MM.1S (cell line): ENCODE data around the gene CNTN1.

ENCODE experiments used
- DNase-seq: peaks from one replicate; pipeline ENCODE4 v3.0.0-alpha.2; 2015
- H2AFZ ChIP-seq: fragments of 300-600 bp; sonication (generic); 2 replicates; pipeline ENCODE4 v1.6.0; 2016; ENCODE audit warnings: antibody characterized with exemption, low read length
- H3F3A ChIP-seq: fragments of 300-600 bp; sonication (generic); 2 replicates; pipeline ENCODE4 v1.6.1; 2016; ENCODE audit warnings: mild to moderate bottlenecking, antibody characterized with exemption, low read length, moderate library complexity, mixed read lengths; ENCODE audit not compliant: insufficient read depth
- H3K27ac ChIP-seq: fragments of 300-600 bp; sonication (generic); 2 replicates; pipeline ENCODE4 v1.5.1; 2016; ENCODE audit warnings: mild to moderate bottlenecking, low read length
- H3K27me3 ChIP-seq: fragments of 300-600 bp; sonication (generic); replicated peaks from 2 replicates; pipeline ENCODE4 v1.6.0; 2016; ENCODE audit warnings: low read length; ENCODE audit not compliant: insufficient read depth
- H3K36me3 ChIP-seq: fragments of 300-600 bp; sonication (generic); replicated peaks from 2 replicates; pipeline ENCODE4 v1.6.1; 2016; ENCODE audit warnings: mild to moderate bottlenecking, low read length, mixed read lengths; ENCODE audit not compliant: insufficient read depth
- H3K4me1 ChIP-seq: fragments of 300-600 bp; sonication (generic); 2 replicates; pipeline ENCODE4 v1.6.1; 2016; ENCODE audit warnings: low read length, mixed read lengths
- H3K4me2 ChIP-seq: fragments of 300-600 bp; sonication (generic); 2 replicates; pipeline ENCODE4 v1.6.0; 2016; ENCODE audit warnings: low read depth, low read length
- H3K4me3 ChIP-seq: fragments of 300-600 bp; sonication (generic); 2 replicates; pipeline ENCODE4 v1.5.1; 2016; ENCODE audit warnings: low read length, mixed read lengths
- H3K79me2 ChIP-seq: fragments of 300-600 bp; sonication (generic); 2 replicates; pipeline ENCODE4 v1.6.1; 2016; ENCODE audit warnings: mixed run types, low read length, mixed read lengths
- H3K9ac ChIP-seq: fragments of 300-600 bp; sonication (generic); 2 replicates; pipeline ENCODE4 v1.6.1; 2016; ENCODE audit warnings: low read length, mixed read lengths
- H3K9me2 ChIP-seq: fragments of 300-600 bp; sonication (generic); replicated peaks from 2 replicates; pipeline ENCODE4 v1.6.1; 2016; ENCODE audit warnings: mild to moderate bottlenecking, low read length, mixed read lengths; ENCODE audit not compliant: insufficient read depth
- H3K9me3 ChIP-seq: fragments of 300-600 bp; sonication (generic); replicated peaks from 2 replicates; pipeline ENCODE4 v1.6.1; 2016; ENCODE audit warnings: mild to moderate bottlenecking, low read length, mixed read lengths; ENCODE audit not compliant: insufficient read depth
- H4K20me1 ChIP-seq: fragments of 300-600 bp; sonication (generic); 2 replicates; pipeline ENCODE4 v1.6.1; 2016; ENCODE audit warnings: mild to moderate bottlenecking, low read length, moderate library complexity, mixed read lengths; ENCODE audit not compliant: insufficient read depth
- CTCF ChIP-seq: fragments of 300-600 bp; sonication (generic); IDR thresholded peaks from 2 replicates; pipeline ENCODE4 v1.5.1; 2016; ENCODE audit warnings: antibody characterized with exemption, low read length, mixed read lengths
- EZH2 ChIP-seq: fragments of 300-600 bp; sonication (generic); optimal IDR thresholded peaks from 2 replicates; pipeline ENCODE3; 2017; ENCODE audit warnings: low read depth, mild to moderate bottlenecking, antibody characterized with exemption, low read length, mixed read lengths
- EZH2phosphoT487 ChIP-seq: fragments of 300-600 bp; sonication (generic); IDR thresholded peaks from 2 replicates; pipeline ENCODE4 v1.6.1; 2018; ENCODE audit warnings: antibody characterized with exemption, low read length

The CNTN1 gene

DNA sequence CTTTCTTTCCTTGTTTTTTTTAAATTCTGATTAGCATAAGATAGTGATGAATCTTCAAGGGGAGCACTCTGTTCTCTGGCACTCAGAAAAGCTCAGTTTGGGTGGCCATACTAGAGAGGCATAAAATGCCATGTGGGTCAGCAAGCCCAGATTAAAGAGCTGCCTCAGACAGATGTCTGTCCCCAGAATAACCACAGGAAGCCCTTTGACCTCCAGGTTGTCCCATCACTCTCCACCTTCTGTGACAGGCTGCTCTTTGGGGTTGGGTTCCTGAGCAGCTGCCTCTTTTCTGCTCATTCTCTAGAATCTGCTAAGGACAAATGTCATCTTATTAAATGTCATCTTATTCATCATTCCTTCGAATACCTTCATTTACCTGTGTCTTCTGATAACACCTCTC lies 399.9 kb downstream of the CNTN1 start:
- peak; percentile 69 for DNase-seq
- no peaks in the 10 kb centered on the region for H3K79me2 ChIP-seq
- no peaks in the 10 kb centered on the region for H4K20me1 ChIP-seq
- TF ChIP-seq EZH2 (no peak), CTCF (no peak), EZH2phosphoT487 (no peak)
- H3K27me3 ChIP-seq: no peaks in the 10 kb centered on the region
- H3K4me2 ChIP-seq: 0 out of 2 replicates have a peak overlapping the region, but pooled peaks have one; percentile 0
- 0 out of 2 replicates have a peak, but pooled peaks cover 8% of the 10 kb centered on the region for H3K4me1 ChIP-seq
- no peak overlapping the region for H3K9ac ChIP-seq
- H3K27ac ChIP-seq: peak overlapping the region; percentile 4; the same call in 1 of the 2 replicates
- H2AFZ ChIP-seq: no peak overlapping the region
- no peaks in the 10 kb centered on the region for H3F3A ChIP-seq
- no peaks in the 10 kb centered on the region for H3K9me3 ChIP-seq
- no peak overlapping the region for H3K4me3 ChIP-seq
- no peaks in the 10 kb centered on the region for H3K9me2 ChIP-seq
- H3K36me3 ChIP-seq: no peaks in the 10 kb centered on the region

- no peak overlapping the region for H3K4me3 ChIP-seq
- H3K9ac ChIP-seq: no peak overlapping the region
- H3K36me3 ChIP-seq: no peaks in the 10 kb centered on the region
- H3K27me3 ChIP-seq: no peaks in the 10 kb centered on the region
- no peaks in the 10 kb centered on the region for H3K9me2 ChIP-seq
- no peak for DNase-seq
- no peaks in the 10 kb centered on the region for H3K9me3 ChIP-seq
- H3K27ac ChIP-seq: no peak overlapping the region
- H3K79me2 ChIP-seq: no peaks in the 10 kb centered on the region
- TF ChIP-seq CTCF (no peak), EZH2 (no peak), EZH2phosphoT487 (no peak)
- no peaks in the 10 kb centered on the region for H3F3A ChIP-seq
- no peak overlapping the region for H2AFZ ChIP-seq
- 0 out of 2 replicates have a peak, but pooled peaks cover 7% of the 10 kb centered on the region for H3K4me1 ChIP-seq
- no peaks in the 10 kb centered on the region for H4K20me1 ChIP-seq
- no peak overlapping the region for H3K4me2 ChIP-seq
Measured at GRCh38 chr12:41096797-41097196, 404.6 kb downstream of the CNTN1 start.

- no peak for DNase-seq
- TF ChIP-seq CTCF (no peak), EZH2phosphoT487 (no peak), EZH2 (no peak)
- H3K4me1 ChIP-seq: 0 out of 2 replicates have a peak, but pooled peaks cover 4% of the 10 kb centered on the region
- no peaks in the 10 kb centered on the region for H3K79me2 ChIP-seq
- no peaks in the 10 kb centered on the region for H3K27me3 ChIP-seq
- no peaks in the 10 kb centered on the region for H3K9me3 ChIP-seq
- no peak overlapping the region for H3K27ac ChIP-seq
- no peaks in the 10 kb centered on the region for H4K20me1 ChIP-seq
- no peaks in the 10 kb centered on the region for H3K36me3 ChIP-seq
- H3F3A ChIP-seq: no peaks in the 10 kb centered on the region
- no peaks in the 10 kb centered on the region for H3K9me2 ChIP-seq
- no peak overlapping the region for H2AFZ ChIP-seq
- no peak overlapping the region for H3K4me3 ChIP-seq
- H3K4me2 ChIP-seq: no peak overlapping the region
- H3K9ac ChIP-seq: no peak overlapping the region
Measured at GRCh38 chr12:41100572-41100971, 408.3 kb downstream of the CNTN1 start.
